K562 (cell line): Measurements from ENCODE around the gene BAZ2A. TPM values are rescaled to one million over a fixed set of nuclear protein-coding genes. Genes with fewer than 3 reads are reported as not detected.

Experiments
- CREB3 ChIP-seq: fragments of 450-650 bp; conservative IDR thresholded peaks from 2 replicates; pipeline ENCODE4 v1.6.1; 2016; ENCODE audit warnings: missing genetic modification characterization, low read depth, mild to moderate bottlenecking, missing compliant biosample characterization, moderate library complexity
- FOSL1 ChIP-seq: fragments of 200-800 bp; sonication (Bioruptor generic); conservative IDR thresholded peaks from 2 replicates; pipeline ENCODE4 v1.6.1; 2016; ENCODE audit warnings: missing genetic modification characterization, missing compliant biosample characterization
- HDAC6 ChIP-seq: IDR thresholded peaks from 2 replicates; pipeline ENCODE4 v1.6.1; 2012; ENCODE audit warnings: low read depth, mild to moderate bottlenecking, control low read depth, inconsistent platforms, low read length, moderate library complexity
- KLF10 ChIP-seq: fragments of 250-450 bp; sonication (Bioruptor Pico); IDR thresholded peaks from 2 replicates; pipeline ENCODE4 v1.6.1; 2021; ENCODE audit warnings: matching md5 sums
- MCM3 ChIP-seq: fragments of 450-650 bp; IDR thresholded peaks from 2 replicates; pipeline ENCODE4 v1.6.1; 2016
- MIER1 ChIP-seq: fragments of 450-650 bp; IDR thresholded peaks from 2 replicates; pipeline ENCODE4 v1.6.1; 2016; ENCODE audit warnings: antibody characterized with exemption, mild to moderate bottlenecking, low read depth
- PHF8 ChIP-seq: fragments of 200-600 bp; sonication (generic); IDR thresholded peaks from 2 replicates; pipeline ENCODE4 v1.6.1; 2012; ENCODE audit warnings: mixed run types, mild to moderate bottlenecking, inconsistent platforms, low read length, moderate library complexity, borderline replicate concordance
- PTTG1 ChIP-seq: fragments of 450-650 bp; IDR thresholded peaks from 2 replicates; pipeline ENCODE4 v1.6.1; 2016; ENCODE audit warnings: low read depth, mild to moderate bottlenecking, missing genetic modification characterization, missing compliant biosample characterization
- SREBF1 ChIP-seq: fragments of 150-350 bp; IDR thresholded peaks from 2 replicates; pipeline ENCODE4 v1.6.1; 2014; ENCODE audit warnings: antibody characterized with exemption, low read depth, low read length, borderline replicate concordance
- SRSF9 ChIP-seq: fragments of 200-400 bp; formaldehyde crosslinking; IDR thresholded peaks from 2 replicates; pipeline ENCODE4 v1.6.1; 2017; ENCODE audit warnings: low read depth, low read length, borderline replicate concordance
- ZBED1 ChIP-seq: IDR thresholded peaks from 2 replicates; pipeline ENCODE4 v1.6.1; 2014
- ZBTB17 ChIP-seq: fragments of 450-650 bp; formaldehyde crosslinking; IDR thresholded peaks from 2 replicates; pipeline ENCODE4 v1.4.0; 2020; ENCODE audit warnings: mild to moderate bottlenecking
- ZFPM2 ChIP-seq: fragments of 250-450 bp; sonication (Bioruptor Pico); IDR thresholded peaks from 2 replicates; pipeline ENCODE4 v1.5.1; 2022; ENCODE audit warnings: mild to moderate bottlenecking
- ZNF324 ChIP-seq: fragments of 250-450 bp; sonication (Bioruptor Pico); IDR thresholded peaks from 2 replicates; pipeline ENCODE4 v1.4.0; 2020; ENCODE audit warnings: mild to moderate bottlenecking
- ZNF586 ChIP-seq: fragments of 450-650 bp; formaldehyde crosslinking; conservative IDR thresholded peaks from 2 replicates; pipeline ENCODE4 v1.4.0; 2020; ENCODE audit warnings: mild to moderate bottlenecking, moderate library complexity
- ZNF696 ChIP-seq: fragments of 250-450 bp; sonication (Bioruptor Pico); conservative IDR thresholded peaks from 2 replicates; pipeline ENCODE4 v1.4.0; 2020; ENCODE audit warnings: mild to moderate bottlenecking, moderate library complexity
- polyA plus RNA-seq, 8 experiments: library from polyadenylated mRNA; depleted of rRNA in 4 of 8; stranded (reverse) in 5 of 8; unstranded in 3 of 8; fragments of >200 nt; fragmentation: Nextera tagmentation in 2 of 8; fragmentation: Illumina TruSeq in 1 of 8; extraction: Ambion mirVana in 2 of 8; extraction: Trizol in 1 of 8; gene quantifications; 2 replicates each; pipeline versions ENCODE4 v1.2.1 to v1.2.3, GENCODE V29; 2011 to 2014; ENCODE audit warnings: inconsistent platforms in 1 of 8, missing spikeins in 1 of 8
- total RNA-seq, 7 experiments: library from RNA; depleted of rRNA in 6 of 7; stranded (reverse); fragments of >200 nt in 6 of 7; fragmentation: Illumina TruSeq in 2 of 7; extraction: Trizol in 2 of 7; gene quantifications; 2 replicates each; pipeline versions ENCODE4 v1.2.1 to v1.2.3, GENCODE V29; 2011 to 2021; ENCODE audit warnings: low replicate concordance in 1 of 7
- TF ChIP-seq, protein P1 (sequence below): sonication (generic); formaldehyde crosslinking; IDR thresholded peaks from 2 replicates; pipeline ENCODE4 v1.9.0; 2022; ENCODE audit warnings: mild to moderate bottlenecking, missing genetic modification reagents
- TF ChIP-seq, protein P2 (sequence below): fragments of 450-650 bp; IDR thresholded peaks from 2 replicates; pipeline ENCODE4 v1.6.1; 2018; ENCODE audit warnings: mild to moderate bottlenecking, low read depth; ENCODE audit not compliant: partially characterized antibody
- TF ChIP-seq, protein P3 (sequence below): fragments of 200-800 bp; sonication (Bioruptor generic); IDR thresholded peaks from 2 replicates; pipeline ENCODE4 v1.6.1; 2017; ENCODE audit warnings: missing genetic modification characterization, missing compliant biosample characterization
- TF ChIP-seq, protein P4 (sequence below): sonication (generic); formaldehyde crosslinking; IDR thresholded peaks from 2 replicates; pipeline ENCODE4 v1.8.0; 2022; ENCODE audit warnings: missing genetic modification reagents, mild to moderate bottlenecking, moderate library complexity, borderline replicate concordance
- TF ChIP-seq, protein P5 (sequence below): fragments of 450-650 bp; IDR thresholded peaks from 2 replicates; pipeline ENCODE4 v1.6.1; 2014; ENCODE audit warnings: low read depth, mild to moderate bottlenecking, moderate library complexity, borderline replicate concordance

Gene BAZ2A
- total and polyA plus RNA-seq, 9 of the 15 experiments (the other 6 are each of a cell fraction or from before 2014, with no cell fraction given), result 4.5 to 86.4 (median 26.2) TPM

DNA sequence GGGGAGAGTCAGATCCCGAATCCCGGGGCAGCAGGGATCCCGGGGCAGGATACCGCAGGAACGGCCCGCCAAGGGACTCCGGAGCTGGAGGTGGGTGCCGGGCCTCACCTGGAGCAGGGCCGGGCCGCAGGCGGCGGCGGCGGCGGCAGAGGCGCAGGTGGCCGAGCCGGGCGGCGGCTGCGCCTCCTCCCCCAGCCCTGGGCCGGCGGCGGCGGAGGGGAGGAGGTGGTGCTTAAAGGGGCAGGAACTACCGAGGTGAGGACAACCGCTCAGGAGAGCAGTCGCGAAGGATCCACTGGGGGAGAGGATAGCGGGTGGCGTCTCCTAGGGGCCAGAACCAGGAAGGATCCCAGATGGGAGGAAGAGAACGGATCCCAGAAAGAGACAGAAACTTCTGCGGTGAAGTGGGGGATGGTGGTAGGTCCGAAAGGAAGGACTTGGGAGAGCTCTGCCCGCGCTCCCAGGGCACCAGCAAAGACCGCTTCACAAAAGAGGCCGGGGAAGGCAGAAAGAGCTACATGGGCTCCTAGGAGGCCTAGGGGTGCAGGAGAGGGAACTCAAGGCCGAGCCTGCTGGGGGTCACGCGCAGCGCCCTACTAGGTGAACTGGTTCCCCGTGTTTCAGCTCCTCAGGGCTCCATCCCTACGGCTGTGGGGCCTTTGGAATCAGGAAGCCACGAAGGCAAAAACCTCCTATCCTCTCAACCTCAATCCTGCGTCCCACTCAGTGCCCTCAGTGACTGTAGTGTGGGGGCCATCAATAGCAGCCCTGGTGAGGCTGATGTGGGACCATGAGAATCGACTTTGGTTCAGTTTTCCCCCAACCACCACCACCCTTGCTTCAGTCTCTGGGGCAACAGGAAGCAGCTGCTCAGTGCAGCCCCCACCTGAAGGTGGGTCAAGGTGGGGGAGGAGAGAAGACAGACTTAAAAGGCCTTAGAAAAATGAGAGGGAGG is 5.0 kb upstream of the BAZ2A start (continued):
- TF ChIP-seq CREB3 (tag) (no peak), ZNF586 (CRISPR knock-in tag) (no peak), FOSL1 (tag) (no peak), ZBED1 (no peak), ZNF324 (CRISPR knock-in tag) (no peak), SRSF9 (no peak), ZNF696 (no peak), PTTG1 (tag) (no peak), SREBF1 (no peak), MCM3 (no peak), ZBTB17 (no peak), PHF8 (peak; percentile 36; the same call in 1 of the 2 replicates), HDAC6 (no peak), KLF10 (CRISPR knock-in tag) (no peak), MIER1 (no peak), ZFPM2 (CRISPR knock-in tag) (no peak)
- TF ChIP-seq, protein P1, sequence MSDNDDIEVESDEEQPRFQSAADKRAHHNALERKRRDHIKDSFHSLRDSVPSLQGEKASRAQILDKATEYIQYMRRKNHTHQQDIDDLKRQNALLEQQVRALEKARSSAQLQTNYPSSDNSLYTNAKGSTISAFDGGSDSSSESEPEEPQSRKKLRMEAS (CRISPR knock-in tag), result no peak
- TF ChIP-seq, protein P2, sequence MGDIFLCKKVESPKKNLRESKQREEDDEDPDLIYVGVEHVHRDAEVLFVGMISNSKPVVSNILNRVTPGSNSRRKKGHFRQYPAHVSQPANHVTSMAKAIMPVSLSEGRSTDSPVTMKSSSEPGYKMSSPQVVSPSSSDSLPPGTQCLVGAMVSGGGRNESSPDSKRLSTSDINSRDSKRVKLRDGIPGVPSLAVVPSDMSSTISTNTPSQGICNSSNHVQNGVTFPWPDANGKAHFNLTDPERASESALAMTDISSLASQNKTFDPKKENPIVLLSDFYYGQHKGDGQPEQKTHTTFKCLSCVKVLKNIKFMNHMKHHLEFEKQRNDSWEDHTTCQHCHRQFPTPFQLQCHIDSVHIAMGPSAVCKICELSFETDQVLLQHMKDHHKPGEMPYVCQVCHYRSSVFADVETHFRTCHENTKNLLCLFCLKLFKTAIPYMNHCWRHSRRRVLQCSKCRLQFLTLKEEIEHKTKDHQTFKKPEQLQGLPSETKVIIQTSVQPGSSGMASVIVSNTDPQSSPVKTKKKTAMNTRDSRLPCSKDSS, result no peak
- TF ChIP-seq, protein P3, sequence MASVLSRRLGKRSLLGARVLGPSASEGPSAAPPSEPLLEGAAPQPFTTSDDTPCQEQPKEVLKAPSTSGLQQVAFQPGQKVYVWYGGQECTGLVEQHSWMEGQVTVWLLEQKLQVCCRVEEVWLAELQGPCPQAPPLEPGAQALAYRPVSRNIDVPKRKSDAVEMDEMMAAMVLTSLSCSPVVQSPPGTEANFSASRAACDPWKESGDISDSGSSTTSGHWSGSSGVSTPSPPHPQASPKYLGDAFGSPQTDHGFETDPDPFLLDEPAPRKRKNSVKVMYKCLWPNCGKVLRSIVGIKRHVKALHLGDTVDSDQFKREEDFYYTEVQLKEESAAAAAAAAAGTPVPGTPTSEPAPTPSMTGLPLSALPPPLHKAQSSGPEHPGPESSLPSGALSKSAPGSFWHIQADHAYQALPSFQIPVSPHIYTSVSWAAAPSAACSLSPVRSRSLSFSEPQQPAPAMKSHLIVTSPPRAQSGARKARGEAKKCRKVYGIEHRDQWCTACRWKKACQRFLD, result no peak
- TF ChIP-seq, protein P4, sequence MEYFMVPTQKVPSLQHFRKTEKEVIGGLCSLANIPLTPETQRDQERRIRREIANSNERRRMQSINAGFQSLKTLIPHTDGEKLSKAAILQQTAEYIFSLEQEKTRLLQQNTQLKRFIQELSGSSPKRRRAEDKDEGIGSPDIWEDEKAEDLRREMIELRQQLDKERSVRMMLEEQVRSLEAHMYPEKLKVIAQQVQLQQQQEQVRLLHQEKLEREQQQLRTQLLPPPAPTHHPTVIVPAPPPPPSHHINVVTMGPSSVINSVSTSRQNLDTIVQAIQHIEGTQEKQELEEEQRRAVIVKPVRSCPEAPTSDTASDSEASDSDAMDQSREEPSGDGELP (CRISPR knock-in tag), result peak; percentile 52
- TF ChIP-seq, protein P5, sequence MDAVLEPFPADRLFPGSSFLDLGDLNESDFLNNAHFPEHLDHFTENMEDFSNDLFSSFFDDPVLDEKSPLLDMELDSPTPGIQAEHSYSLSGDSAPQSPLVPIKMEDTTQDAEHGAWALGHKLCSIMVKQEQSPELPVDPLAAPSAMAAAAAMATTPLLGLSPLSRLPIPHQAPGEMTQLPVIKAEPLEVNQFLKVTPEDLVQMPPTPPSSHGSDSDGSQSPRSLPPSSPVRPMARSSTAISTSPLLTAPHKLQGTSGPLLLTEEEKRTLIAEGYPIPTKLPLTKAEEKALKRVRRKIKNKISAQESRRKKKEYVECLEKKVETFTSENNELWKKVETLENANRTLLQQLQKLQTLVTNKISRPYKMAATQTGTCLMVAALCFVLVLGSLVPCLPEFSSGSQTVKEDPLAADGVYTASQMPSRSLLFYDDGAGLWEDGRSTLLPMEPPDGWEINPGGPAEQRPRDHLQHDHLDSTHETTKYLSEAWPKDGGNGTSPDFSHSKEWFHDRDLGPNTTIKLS, result no peak
